Pancreas (tissue), 10 donors: Measurements from ENCODE around the gene SKOR2. TPM values are rescaled to one million over a fixed set of nuclear protein-coding genes. Genes with fewer than 3 reads are reported as not detected.

Experiments
- ATAC-seq, 4 donors: fragments of 200-7000 bp; cut with Tn5 transposase; one replicate each; pipeline versions ENCODE4 v1.8.0 to v1.9.1; 2020; ENCODE audit warnings: mild to moderate bottlenecking in 4 of 4, moderate library complexity in 4 of 4
- DNase-seq, 6 donors: peaks; one replicate each; pipeline ENCODE4 v3.0.0-alpha.2; 2020
- FAIRE-seq: peaks from 2 replicates; lab custom pipeline; 2012; peaks lifted over from hg19 to GRCh38; lab: Jason Lieb, UNC
- H3K27ac ChIP-seq, 4 donors: fragments of 200-600 bp; sonication (generic); 1 replicate in 3 of 4; 2 replicates in 1 of 4; pipeline versions ENCODE4 v1.5.0 to v1.8.0; 2020
- H3K27me3 ChIP-seq, 4 donors: fragments of 200-600 bp; one replicate each; pipeline ENCODE4 v1.8.0; 2021
- H3K36me3 ChIP-seq, 3 donors: fragments of 200-600 bp; sonication (generic) in 1 of 3; one replicate each; pipeline versions ENCODE4 v1.5.0 to v1.8.0; 2020 to 2021
- H3K4me1 ChIP-seq, 3 donors: fragments of 200-600 bp; one replicate each; pipeline ENCODE4 v1.8.0; 2021
- H3K4me3 ChIP-seq, 4 donors: fragments of 200-600 bp; sonication (generic) in 2 of 4; one replicate each; pipeline versions ENCODE4 v1.5.0 to v1.8.0; 2020 to 2021
- H3K9me3 ChIP-seq, 4 donors: fragments of 200-600 bp; one replicate each; pipeline ENCODE4 v1.8.0; 2021
- CTCF ChIP-seq, 4 donors: fragments of 200-600 bp; sonication (generic) in 3 of 4; IDR thresholded peaks; one replicate each; pipeline versions ENCODE4 v1.5.0 to v1.8.0; 2021; ENCODE audit warnings: antibody characterized with exemption in 4 of 4
- WGBS, 2 donors: extraction: QIAGEN DNeasy Blood & Tissue Kit; methylation state at CpG; one replicate each; pipeline ENCODE4 v1.1.7; 2013; 5-methylcytosine and 5-hydroxymethylcytosine counted together
- intact Hi-C, 3 donors: fragments of 100-400 bp; cut with DNase I; formaldehyde crosslinking; loops; one replicate each; pipeline versions ENCODE4 v1.11.1 to v1.14.2; 2022
- polyA plus RNA-seq, 2 donors: library from polyadenylated mRNA; stranded (reverse); fragments of 200-250 nt; gene quantifications; one replicate each; pipeline ENCODE4 v1.2.3, GENCODE V29; 2013
- total RNA-seq, 6 donors: library from RNA; stranded (reverse); fragmentation: NEBNext Ultra II Directional in 4 of 6; extraction: Animal tissue kit (Norgen Biotek cat#: 25700) in 4 of 6; gene quantifications; one replicate each; pipeline versions ENCODE4 v1.2.1 to v1.2.4, GENCODE V29; 2021 to 2023
- donor health status: healthy with polysubstance abuse.
- donor health status: DM: no; HTN: no; CAD: no; lungs with moderate emphysema.
- donor health status: DM: no; HTN: no; CAD: no.
- donor health status: control.
- donor health status: control.
- donor health status: Bipolar disorder and iron deficiency.
- donor health status: DM: yes; HTN: yes; CAD: no.
- donor health status: DM: no; HTN: no; CAD: no.
- donor health status: DM: no; HTN: no; CAD: no.
- donor health status: DM: yes; HTN: yes; CAD: no.

SKOR2 gene
- total and polyA plus RNA-seq, 8 donors: not detected

GRCh38 chr18:47287911-47288585 lies 36.6 kb upstream of the SKOR2 start:
- no peaks in the 10 kb centered on the region for H3K4me1 ChIP-seq
- peaks cover 0 to 4% (median 0%) of the 10 kb centered on the region in 4 donors for H3K27me3 ChIP-seq
- ATAC-seq (no peak), FAIRE-seq (no peak), DNase-seq (no peak)
- WGBS, 2 donors: 12 to 17% methylated on average over 7 of the region's 7 CpGs
- no peaks in the 10 kb centered on the region for H3K36me3 ChIP-seq
- H3K9me3 ChIP-seq: no peaks in the 10 kb centered on the region
- no peak overlapping the region for H3K4me3 ChIP-seq
- TF ChIP-seq CTCF (IDR thresholded peaks at IDR 0.05): no peak
- intact Hi-C loops: no loop called here
- no peak overlapping the region for H3K27ac ChIP-seq

GRCh38 chr18:47286776-47287410 lies 35.4 kb upstream of the SKOR2 start:
- Histone ChIP-seq H3K36me3 (no peaks in the 10 kb centered on the region), H3K4me3 (no peak overlapping the region), H3K9me3 (no peaks in the 10 kb centered on the region), H3K4me1 (no peaks in the 10 kb centered on the region), H3K27ac (no peak overlapping the region), H3K27me3 (no peaks in the 10 kb centered on the region)
- no peak for DNase-seq
- no peak for FAIRE-seq
- WGBS, 2 donors: 63 to 76% methylated on average over 4 of the region's 4 CpGs
- intact Hi-C loops: no loop called here
- ATAC-seq: no peak
- no peak for TF ChIP-seq CTCF (IDR thresholded peaks at IDR 0.05)

GRCh38 chr18:47285456-47285855 lies 34.0 kb upstream of the SKOR2 start:
- intact Hi-C loops: no loop called here
- Histone ChIP-seq H3K27me3 (no peaks in the 10 kb centered on the region), H3K27ac (no peak overlapping the region), H3K4me1 (no peaks in the 10 kb centered on the region), H3K4me3 (no peak overlapping the region), H3K9me3 (no peaks in the 10 kb centered on the region), H3K36me3 (no peaks in the 10 kb centered on the region)
- ATAC-seq (no peak), FAIRE-seq (no peak), DNase-seq (no peak)
- TF ChIP-seq CTCF (IDR thresholded peaks at IDR 0.05): no peak
- WGBS, 2 donors: 47 to 58% methylated on average over 7 of the region's 7 CpGs

GRCh38 chr18:47284721-47285395 lies 33.4 kb upstream of the SKOR2 start:
- TF ChIP-seq CTCF (IDR thresholded peaks at IDR 0.05): no peak
- FAIRE-seq (no peak), DNase-seq (no peak), ATAC-seq (no peak)
- Histone ChIP-seq H3K9me3 (no peaks in the 10 kb centered on the region), H3K4me1 (no peaks in the 10 kb centered on the region), H3K36me3 (no peaks in the 10 kb centered on the region), H3K27me3 (no peaks in the 10 kb centered on the region), H3K4me3 (no peak overlapping the region), H3K27ac (no peak overlapping the region)
- intact Hi-C loops: no loop called here
- WGBS, 2 donors: 50 to 53% methylated on average over 6 of the region's 6 CpGs
